Left cardiac atrium (tissue), 4 donors: ENCODE results near the gene TBC1D2. TPM values are rescaled to one million over a fixed set of nuclear protein-coding genes. Genes with fewer than 3 reads are reported as not detected.

Experiments
- ATAC-seq, 2 donors: fragments of 200-7000 bp; cut with Tn5 transposase; one replicate each; pipeline ENCODE4 v1.9.1; 2020; ENCODE audit warnings: mild to moderate bottlenecking in 2 of 2, moderate library complexity in 2 of 2
- DNase-seq: peaks from one replicate; pipeline ENCODE4 v3.0.0-alpha.2; 2020
- intact Hi-C, 2 donors: fragments of 100-400 bp; cut with DNase I; formaldehyde crosslinking; loops; one replicate each; pipeline versions ENCODE4 v1.14.1 to v1.15.1; 2022 to 2023
- total RNA-seq, 2 donors: library from RNA; stranded (reverse); fragmentation: NEBNext Ultra II Directional; extraction: Animal tissue kit (Norgen Biotek cat#: 25700); gene quantifications; one replicate each; pipeline ENCODE4 v1.2.1, GENCODE V29; 2021
- donor health status: DM: no; HTN: yes; CAD: no.
- donor health status: DM: no; HTN: yes; CAD: no; lungs with severe emphysema.
- donor health status: DM: yes; HTN: yes; CAD: no.
- donor health status: Dilated cardiomyopathy.

TBC1D2 gene
- total RNA-seq, 2 donors from 2014 or later = 4.4 to 5.3 TPM

GRCh38 chr9:98201749-98202148 lies 53.7 kb downstream of the TBC1D2 start:
- ATAC-seq (no peak), DNase-seq (no peak)
- intact Hi-C loops = loop anchor here in 1 of 2 donors (10.0 kb wide), 2 partner anchors 127 to 277 kb away; partner anchors contain the start of gene TRMO

GRCh38 chr9:98201102-98201501 lies 54.3 kb downstream of the TBC1D2 start:
- intact Hi-C loops = loop anchor here in 1 of 2 donors (10.0 kb wide), 2 partner anchors 126 to 276 kb away; partner anchors contain the start of gene TRMO
- no peak for ATAC-seq
- no peak for DNase-seq

- intact Hi-C loops = loop anchor here in 1 of 2 donors (10.0 kb wide), 2 partner anchors 125 to 275 kb away; partner anchors contain the start of gene TRMO
- DNase-seq (no peak), ATAC-seq (no peak)
Observed at GRCh38 chr9:98199388-98200033, 55.9 kb downstream of the TBC1D2 start.

GRCh38 chr9:98195671-98196070 lies 59.8 kb downstream of the TBC1D2 start:
- intact Hi-C loops = no loop called here
- no peak for ATAC-seq

GRCh38 chr9:98193336-98193944 lies 62.0 kb downstream of the TBC1D2 start:
- ATAC-seq = no peak
- intact Hi-C loops = no loop called here

More at GRCh38 chr9:98195671-98196070, 59.8 kb downstream of the TBC1D2 start:
- no peak for DNase-seq

GRCh38 chr9:98192503-98193335 lies 62.7 kb downstream of the TBC1D2 start, which contains the start of gene CORO2A:
Gene CORO2A, minus strand, starts transcription at chr9:98192637. Its CDS starts 34,977 bp downstream, at chr9:98157660.
- peak; percentile 72 for DNase-seq
- ATAC-seq = peak; percentile 93 to 95
- intact Hi-C loops = no loop called here

More at GRCh38 chr9:98193336-98193944, 62.0 kb downstream of the TBC1D2 start:
- DNase-seq = no peak

GRCh38 chr9:98191671-98192502 lies 63.6 kb downstream of the TBC1D2 start:
- intact Hi-C loops = no loop called here
- DNase-seq = peak; percentile 32
- ATAC-seq = peak in 1 of 2 donors; percentile 13

GRCh38 chr9:98191181-98191608 lies 64.3 kb downstream of the TBC1D2 start:
- intact Hi-C loops = no loop called here
- ATAC-seq (no peak), DNase-seq (no peak)

GRCh38 chr9:98190757-98191105 lies 64.7 kb downstream of the TBC1D2 start:
- no peak for ATAC-seq

GRCh38 chr9:98189412-98189811 lies 66.0 kb downstream of the TBC1D2 start:
- intact Hi-C loops = no loop called here
- DNase-seq = no peak
- ATAC-seq = no peak

More at GRCh38 chr9:98190757-98191105, 64.7 kb downstream of the TBC1D2 start:
- DNase-seq = no peak
- intact Hi-C loops = no loop called here

- intact Hi-C loops = no loop called here
- no peak for ATAC-seq
- no peak for DNase-seq
Observed at GRCh38 chr9:98187926-98188325, 67.5 kb downstream of the TBC1D2 start.

GRCh38 chr9:98186236-98186635 lies 69.2 kb downstream of the TBC1D2 start:
- no peak for ATAC-seq
- DNase-seq = no peak
- intact Hi-C loops = no loop called here

GRCh38 chr9:98185611-98186171 lies 69.8 kb downstream of the TBC1D2 start:
- DNase-seq (no peak), ATAC-seq (no peak)
- intact Hi-C loops = no loop called here

- no peak for DNase-seq
- no peak for ATAC-seq
- intact Hi-C loops = no loop called here
Observed at GRCh38 chr9:98185021-98185567, 70.4 kb downstream of the TBC1D2 start.

GRCh38 chr9:98184326-98184725 lies 71.1 kb downstream of the TBC1D2 start:
- DNase-seq = no peak
- ATAC-seq = no peak
- intact Hi-C loops = no loop called here

- intact Hi-C loops = no loop called here
- ATAC-seq (no peak), DNase-seq (no peak)
Observed at GRCh38 chr9:98182889-98183599, 72.4 kb downstream of the TBC1D2 start.

- ATAC-seq (no peak), DNase-seq (no peak)
- intact Hi-C loops = no loop called here
Observed at GRCh38 chr9:98182069-98182820, 73.2 kb downstream of the TBC1D2 start.
